ENCODE measurements around the gene ARMC2.

ARMC2 gene

DNA sequence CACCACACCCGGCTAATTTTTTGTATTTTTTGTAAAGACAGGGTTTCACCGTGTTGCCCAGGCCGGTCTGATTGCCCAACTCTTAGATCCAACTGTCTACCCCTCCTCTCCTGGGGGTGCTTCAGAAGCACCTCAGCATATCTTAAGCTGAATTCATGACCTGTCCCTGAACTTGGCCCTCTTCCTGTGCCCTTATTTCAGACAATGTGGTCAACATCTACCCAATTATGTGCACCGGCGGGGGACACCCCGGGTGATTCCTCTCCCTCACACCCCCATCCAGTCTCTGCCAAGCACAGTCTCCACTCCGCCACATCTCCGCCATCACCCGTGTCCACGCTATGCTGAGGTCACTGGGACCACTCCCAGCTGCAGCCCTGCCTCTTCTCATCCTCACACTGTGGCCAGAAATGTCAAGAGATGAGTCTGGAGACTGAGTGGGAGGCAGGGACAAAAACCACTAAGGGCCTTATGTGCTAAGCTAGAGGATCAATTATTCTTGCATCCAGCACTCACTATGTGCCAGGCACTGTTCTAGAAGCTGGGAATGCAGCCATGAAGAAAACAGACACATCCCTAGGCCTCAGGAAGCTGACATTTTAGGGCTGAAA, 111.9 kb downstream of the ARMC2 start:
- Histone ChIP-seq H3K4me3 (ENCODE audit: low read length) (no peak overlapping the region), H3K4me1 (ENCODE audit: control insufficient read depth, low read length) (peaks cover 4% of the 10 kb centered on the region; the same call in 1 of the 2 replicates), H3K79me2 (ENCODE audit: control insufficient read depth, low read length) (no peaks in the 10 kb centered on the region), H3F3A (ENCODE audit: control insufficient read depth, insufficient read depth) (no peaks in the 10 kb centered on the region), H3K27ac (ENCODE audit: low read depth, low read length) (no peak overlapping the region), H4K20me1 (ENCODE audit: control insufficient read depth, insufficient read depth, low read depth, low read length) (no peaks in the 10 kb centered on the region), H3K9me2 (replicated peaks; ENCODE audit: control insufficient read depth, low read length) (no peaks in the 10 kb centered on the region), H3K9me3 (ENCODE audit: control insufficient read depth, insufficient read depth, low read length) (no peaks in the 10 kb centered on the region), H3K36me3 (ENCODE audit: control insufficient read depth, low read length) (no peaks in the 10 kb centered on the region), H3K4me2 (ENCODE audit: low read length) (no peak overlapping the region), H3K27me3 (ENCODE audit: control insufficient read depth, low read length) (no peaks in the 10 kb centered on the region)
- TF ChIP-seq, protein P1, sequence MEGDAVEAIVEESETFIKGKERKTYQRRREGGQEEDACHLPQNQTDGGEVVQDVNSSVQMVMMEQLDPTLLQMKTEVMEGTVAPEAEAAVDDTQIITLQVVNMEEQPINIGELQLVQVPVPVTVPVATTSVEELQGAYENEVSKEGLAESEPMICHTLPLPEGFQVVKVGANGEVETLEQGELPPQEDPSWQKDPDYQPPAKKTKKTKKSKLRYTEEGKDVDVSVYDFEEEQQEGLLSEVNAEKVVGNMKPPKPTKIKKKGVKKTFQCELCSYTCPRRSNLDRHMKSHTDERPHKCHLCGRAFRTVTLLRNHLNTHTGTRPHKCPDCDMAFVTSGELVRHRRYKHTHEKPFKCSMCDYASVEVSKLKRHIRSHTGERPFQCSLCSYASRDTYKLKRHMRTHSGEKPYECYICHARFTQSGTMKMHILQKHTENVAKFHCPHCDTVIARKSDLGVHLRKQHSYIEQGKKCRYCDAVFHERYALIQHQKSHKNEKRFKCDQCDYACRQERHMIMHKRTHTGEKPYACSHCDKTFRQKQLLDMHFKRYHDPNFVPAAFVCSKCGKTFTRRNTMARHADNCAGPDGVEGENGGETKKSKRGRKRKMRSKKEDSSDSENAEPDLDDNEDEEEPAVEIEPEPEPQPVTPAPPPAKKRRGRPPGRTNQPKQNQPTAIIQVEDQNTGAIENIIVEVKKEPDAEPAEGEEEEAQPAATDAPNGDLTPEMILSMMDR (IDR thresholded peaks at IDR 0.05; ENCODE audit: low read depth, low read length, poor library complexity, severe bottlenecking), result no peak
- no peak for TF ChIP-seq EZH2phosphoT487 (IDR thresholded peaks at IDR 0.05; ENCODE audit: borderline replicate concordance, low read length)

DNA sequence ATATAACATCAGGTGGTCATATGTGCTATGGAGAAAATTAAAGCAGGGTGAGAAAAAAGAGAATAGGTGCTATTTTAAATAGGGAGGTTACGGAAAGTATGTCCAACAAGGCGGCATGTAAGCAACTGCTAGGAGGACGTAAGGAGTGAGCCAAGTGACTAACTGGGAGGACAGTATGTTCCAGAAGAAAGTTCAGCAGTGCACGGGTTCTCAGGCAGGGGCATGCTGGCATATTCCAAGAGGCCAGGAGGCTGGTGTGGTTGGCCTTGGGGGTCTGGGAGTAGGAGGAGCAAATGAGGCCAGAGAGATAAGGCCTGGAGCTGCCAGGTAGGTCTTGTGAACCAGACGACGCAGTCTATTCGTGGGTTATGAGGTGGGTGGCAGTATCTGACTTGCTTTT, 112.4 kb downstream of the ARMC2 start:
- H3K9me2 ChIP-seq (replicated peaks; ENCODE audit: control insufficient read depth, low read length), result no peaks in the 10 kb centered on the region
- no peak overlapping the region for H3K4me2 ChIP-seq (ENCODE audit: low read length)
- no peaks in the 10 kb centered on the region for H3F3A ChIP-seq (ENCODE audit: control insufficient read depth, insufficient read depth)

DNA sequence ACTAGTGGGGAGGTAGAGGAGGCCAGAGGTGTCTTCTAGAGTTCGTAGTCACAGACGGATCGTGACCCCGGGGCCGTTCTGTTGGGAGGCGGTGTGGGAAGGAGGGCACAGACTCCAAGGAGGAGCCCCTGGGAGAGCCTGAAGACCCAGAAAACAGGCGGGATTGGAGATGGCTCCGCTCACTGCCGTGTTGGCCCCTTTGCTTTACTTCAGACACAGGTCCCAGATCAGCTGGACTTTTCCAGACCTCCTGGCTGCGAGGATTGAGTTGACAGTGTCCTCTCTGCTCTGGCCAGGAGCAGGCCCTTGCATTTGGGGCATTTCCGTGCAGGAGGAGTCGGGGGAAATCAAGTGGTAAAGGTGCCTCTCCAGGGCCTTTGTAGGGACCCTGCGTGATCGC, 112.9 kb downstream of the ARMC2 start:
- Histone ChIP-seq H3K9me2 (replicated peaks; ENCODE audit: control insufficient read depth, low read length) (no peaks in the 10 kb centered on the region), H3F3A (ENCODE audit: control insufficient read depth, insufficient read depth) (no peaks in the 10 kb centered on the region), H3K4me3 (ENCODE audit: low read length) (no peak overlapping the region), H3K36me3 (ENCODE audit: control insufficient read depth, low read length) (no peaks in the 10 kb centered on the region), H4K20me1 (ENCODE audit: control insufficient read depth, insufficient read depth, low read depth, low read length) (no peaks in the 10 kb centered on the region), H3K27ac (ENCODE audit: low read depth, low read length) (no peak overlapping the region), H3K4me2 (ENCODE audit: low read length) (no peak overlapping the region), H3K4me1 (ENCODE audit: control insufficient read depth, low read length) (peaks cover 4% of the 10 kb centered on the region; the same call in 1 of the 2 replicates), H3K79me2 (ENCODE audit: control insufficient read depth, low read length) (no peaks in the 10 kb centered on the region), H3K9me3 (ENCODE audit: control insufficient read depth, insufficient read depth, low read length) (no peaks in the 10 kb centered on the region), H3K27me3 (ENCODE audit: control insufficient read depth, low read length) (no peaks in the 10 kb centered on the region)
- TF ChIP-seq, protein P1 (IDR thresholded peaks at IDR 0.05; ENCODE audit: low read depth, low read length, poor library complexity, severe bottlenecking), result no peak
- no peak for TF ChIP-seq EZH2phosphoT487 (IDR thresholded peaks at IDR 0.05; ENCODE audit: borderline replicate concordance, low read length)

More for the DNA sequence above, 112.4 kb downstream of the ARMC2 start:
- peaks cover 4% of the 10 kb centered on the region; the same call in 1 of the 2 replicates for H3K4me1 ChIP-seq (ENCODE audit: control insufficient read depth, low read length)
- H3K4me3 ChIP-seq (ENCODE audit: low read length), result no peak overlapping the region
- H3K79me2 ChIP-seq (ENCODE audit: control insufficient read depth, low read length), result no peaks in the 10 kb centered on the region
- H4K20me1 ChIP-seq (ENCODE audit: control insufficient read depth, insufficient read depth, low read depth, low read length), result no peaks in the 10 kb centered on the region
- TF ChIP-seq, protein P1 (IDR thresholded peaks at IDR 0.05; ENCODE audit: low read depth, low read length, poor library complexity, severe bottlenecking), result no peak
- no peak for TF ChIP-seq EZH2phosphoT487 (IDR thresholded peaks at IDR 0.05; ENCODE audit: borderline replicate concordance, low read length)
- H3K27ac ChIP-seq (ENCODE audit: low read depth, low read length), result no peak overlapping the region
- no peaks in the 10 kb centered on the region for H3K27me3 ChIP-seq (ENCODE audit: control insufficient read depth, low read length)
- H3K36me3 ChIP-seq (ENCODE audit: control insufficient read depth, low read length), result no peaks in the 10 kb centered on the region
- no peaks in the 10 kb centered on the region for H3K9me3 ChIP-seq (ENCODE audit: control insufficient read depth, insufficient read depth, low read length)

Measured in DOHH2 (cell line).